Subcutaneous adipose tissue (tissue), 4 donors: Measurements from ENCODE around the gene LYRM4. TPM values are rescaled to one million over a fixed set of nuclear protein-coding genes. Genes with fewer than 3 reads are reported as not detected.

Source experiments
- total RNA-seq, 4 donors: library from RNA; depleted of rRNA; stranded (reverse); fragments of >200 nt; gene quantifications; one replicate each; pipeline ENCODE4 v1.1.0, GENCODE V29; 2016
- TF ChIP-seq, protein P1 (sequence below): fragments of 450-650 bp; IDR thresholded peaks from one replicate; pipeline ENCODE4 v1.5.1; 2016; ENCODE audit warnings: low read depth, mild to moderate bottlenecking, control low read depth, antibody characterized with exemption, moderate library complexity

LYRM4 gene
- total RNA-seq, 4 donors from 2014 or later: 22.2 to 25.8 (median 25.1) TPM

DNA sequence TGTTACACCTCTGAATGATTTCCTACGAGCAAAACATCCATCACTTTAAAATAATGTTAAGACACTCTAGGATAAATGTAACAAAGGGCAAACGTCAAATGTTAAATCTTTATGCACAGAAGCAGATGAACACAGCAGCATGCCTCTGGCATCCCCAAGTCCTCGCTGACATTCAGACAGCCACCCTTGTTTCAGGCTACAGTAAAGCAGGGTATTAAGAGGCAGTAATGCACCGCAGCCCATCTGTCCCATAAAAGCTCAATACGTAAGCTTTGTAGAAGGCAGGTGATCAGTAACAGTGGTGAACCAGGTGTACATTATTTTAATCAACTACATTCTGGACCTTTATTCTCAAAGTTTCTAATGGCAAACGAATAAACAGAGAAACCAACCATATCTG lies 110.9 kb downstream of the LYRM4 start:
- TF ChIP-seq, protein P1, sequence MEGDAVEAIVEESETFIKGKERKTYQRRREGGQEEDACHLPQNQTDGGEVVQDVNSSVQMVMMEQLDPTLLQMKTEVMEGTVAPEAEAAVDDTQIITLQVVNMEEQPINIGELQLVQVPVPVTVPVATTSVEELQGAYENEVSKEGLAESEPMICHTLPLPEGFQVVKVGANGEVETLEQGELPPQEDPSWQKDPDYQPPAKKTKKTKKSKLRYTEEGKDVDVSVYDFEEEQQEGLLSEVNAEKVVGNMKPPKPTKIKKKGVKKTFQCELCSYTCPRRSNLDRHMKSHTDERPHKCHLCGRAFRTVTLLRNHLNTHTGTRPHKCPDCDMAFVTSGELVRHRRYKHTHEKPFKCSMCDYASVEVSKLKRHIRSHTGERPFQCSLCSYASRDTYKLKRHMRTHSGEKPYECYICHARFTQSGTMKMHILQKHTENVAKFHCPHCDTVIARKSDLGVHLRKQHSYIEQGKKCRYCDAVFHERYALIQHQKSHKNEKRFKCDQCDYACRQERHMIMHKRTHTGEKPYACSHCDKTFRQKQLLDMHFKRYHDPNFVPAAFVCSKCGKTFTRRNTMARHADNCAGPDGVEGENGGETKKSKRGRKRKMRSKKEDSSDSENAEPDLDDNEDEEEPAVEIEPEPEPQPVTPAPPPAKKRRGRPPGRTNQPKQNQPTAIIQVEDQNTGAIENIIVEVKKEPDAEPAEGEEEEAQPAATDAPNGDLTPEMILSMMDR: no peak

DNA sequence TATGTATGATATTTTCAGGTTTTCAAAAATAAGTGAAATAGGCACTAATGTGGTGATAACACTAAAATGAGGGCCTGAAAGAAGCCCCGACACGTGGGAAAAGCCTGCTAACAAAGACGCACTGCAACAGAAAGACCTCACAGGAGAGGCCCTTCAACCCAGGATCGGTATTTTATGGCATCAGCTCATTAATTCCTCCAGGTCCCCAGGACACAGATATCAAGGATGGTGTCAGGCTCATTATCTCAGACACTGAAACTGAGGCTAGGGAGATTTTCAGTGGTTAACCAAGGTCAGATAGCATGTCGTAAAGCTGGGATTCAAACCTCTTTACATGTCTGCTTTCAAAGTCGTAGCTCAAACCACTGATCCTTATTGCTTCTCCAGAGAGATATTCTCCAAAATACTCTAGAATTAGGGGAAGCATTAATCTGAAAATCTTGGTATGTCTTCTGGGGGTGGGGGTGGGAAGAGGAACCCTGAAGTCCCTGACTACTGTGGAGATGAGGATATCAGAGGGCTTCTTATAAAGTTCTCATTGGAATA lies 111.5 kb downstream of the LYRM4 start:
- TF ChIP-seq, protein P1: no peak

DNA sequence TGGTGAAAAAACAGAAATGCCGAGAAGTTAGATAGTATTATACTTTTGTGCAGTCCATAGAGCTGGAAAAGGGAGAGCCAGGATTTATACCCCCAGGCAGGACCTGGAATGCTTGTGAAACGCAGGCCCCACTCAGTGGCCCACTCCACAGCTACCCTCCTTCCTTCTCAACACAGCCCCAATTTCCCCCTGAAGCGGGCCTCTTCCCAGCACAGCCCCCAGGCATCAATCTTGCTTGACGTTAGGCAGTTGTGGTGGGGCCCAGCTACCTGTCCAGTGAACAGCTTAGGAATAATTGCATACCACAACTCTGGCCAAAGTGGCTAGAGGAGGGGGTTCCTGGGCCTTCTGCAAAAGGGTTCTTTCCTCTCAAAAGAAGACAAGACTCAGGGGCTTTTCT lies 114.4 kb downstream of the LYRM4 start:
- TF ChIP-seq, protein P1: no peak

DNA sequence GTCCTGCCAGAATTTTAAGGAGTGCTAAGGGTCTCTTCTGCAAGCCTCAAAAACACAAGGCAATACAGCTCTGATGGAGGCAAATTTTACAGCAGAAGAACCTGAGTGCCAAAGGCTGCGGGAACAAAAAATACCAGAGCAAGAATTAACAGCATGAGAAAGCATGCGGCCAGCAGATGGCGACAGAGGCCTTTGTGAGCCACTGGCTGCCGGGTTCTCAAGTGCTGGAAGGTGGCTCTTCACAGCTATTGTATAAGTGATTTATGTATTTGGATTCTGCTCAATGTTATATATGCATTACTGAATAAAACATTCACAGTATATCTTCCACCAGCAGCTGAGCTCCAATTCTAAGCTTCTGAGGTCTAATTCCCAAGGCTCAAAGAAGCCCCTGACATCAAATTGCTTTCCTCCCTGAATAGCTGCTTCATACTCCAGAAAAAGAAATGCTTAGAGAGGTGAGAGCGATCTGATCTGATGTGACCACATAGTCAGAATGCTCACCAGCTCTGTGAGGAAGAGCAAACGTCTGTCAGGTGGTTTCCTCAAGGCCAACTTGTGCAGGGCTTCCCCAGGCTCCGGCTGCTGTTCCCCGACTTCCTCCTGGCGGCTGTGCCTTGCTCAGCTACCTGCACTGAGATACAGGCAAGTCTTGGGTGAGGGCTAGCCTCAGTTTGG lies 117.0 kb downstream of the LYRM4 start:
- TF ChIP-seq, protein P1: no peak

DNA sequence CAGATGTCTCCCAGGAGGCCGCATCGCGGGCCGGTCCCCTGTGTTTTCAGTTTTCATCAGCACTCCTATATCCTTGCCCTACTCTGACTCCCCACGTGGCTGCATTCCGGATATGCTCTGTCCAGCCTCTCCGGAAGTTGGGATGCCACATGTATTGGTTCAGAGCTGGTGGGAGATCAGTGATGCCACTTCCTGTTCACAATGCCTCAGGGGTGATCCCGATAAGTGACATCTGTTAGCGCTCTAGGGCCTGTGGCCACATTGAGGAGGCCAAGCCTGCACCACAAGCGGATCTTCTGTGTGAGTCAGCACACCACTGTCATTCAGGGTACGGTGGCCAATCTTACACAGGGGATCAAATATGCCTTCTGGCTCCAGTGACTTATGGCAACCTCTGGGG lies 117.8 kb downstream of the LYRM4 start:
- TF ChIP-seq, protein P1: no peak

DNA sequence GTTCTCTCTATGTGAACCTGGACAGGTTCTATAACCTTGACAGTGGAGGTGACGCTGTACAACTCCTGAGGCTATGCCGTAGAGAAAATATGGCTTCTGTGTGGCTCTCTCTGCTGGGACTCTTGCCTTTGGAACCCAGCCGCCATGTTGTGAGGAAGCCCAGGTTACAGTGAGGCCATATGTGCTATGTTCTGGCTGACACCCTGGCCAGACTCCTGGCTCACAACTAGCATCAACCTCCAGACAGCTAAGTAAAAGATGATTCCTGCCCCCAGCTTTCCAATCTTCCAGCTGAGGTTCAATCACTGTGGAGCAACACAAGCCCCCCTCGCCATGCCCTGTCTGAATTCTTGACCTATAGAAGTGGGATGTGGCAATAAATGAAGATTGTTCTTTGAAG lies 118.6 kb downstream of the LYRM4 start:
- TF ChIP-seq, protein P1: no peak

DNA sequence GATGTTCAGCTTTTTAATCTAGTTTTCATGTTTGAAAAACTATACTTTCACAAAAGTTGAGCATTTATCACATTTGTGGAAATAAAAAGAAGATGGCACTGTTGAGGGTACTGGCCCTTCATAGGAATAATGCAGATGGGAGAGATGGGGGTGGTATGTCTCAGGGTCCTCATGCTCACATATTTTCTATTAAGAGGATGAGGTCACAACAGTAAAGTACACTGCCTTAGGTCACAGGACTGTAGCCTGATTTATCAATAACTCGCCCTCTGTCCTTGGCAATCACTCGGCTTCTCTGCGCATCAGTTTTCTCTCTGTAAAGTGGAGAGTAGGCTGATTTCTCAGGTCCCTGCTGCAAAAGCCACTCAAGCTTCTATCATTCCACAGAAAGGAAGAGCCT lies 119.7 kb downstream of the LYRM4 start:
- TF ChIP-seq, protein P1: no peak
